HL-60 (cell line): Measurements from ENCODE around the gene PHC2.

ENCODE experiments used
- DNase-seq, 2 experiments: peaks; one replicate each; pipeline ENCODE4 v3.0.0-alpha.2; 2010 to 2020; ENCODE audit warnings: low read depth in 1 of 2, low spot score in 1 of 2
- H3K27ac ChIP-seq: fragments of 250-450 bp; sonication (Bioruptor Pico); replicated peaks from 2 replicates; pipeline ENCODE4 v1.5.1; 2020; ENCODE audit warnings: mild to moderate bottlenecking, moderate library complexity
- H3K27me3 ChIP-seq: fragments of 250-450 bp; sonication (Bioruptor Pico); 2 replicates; pipeline ENCODE4 v1.5.1; 2021; ENCODE audit warnings: mild to moderate bottlenecking, moderate library complexity; ENCODE audit not compliant: insufficient read depth, poor library complexity, severe bottlenecking
- H3K4me3 ChIP-seq: replicated peaks from 2 replicates; pipeline ENCODE4 v1.5.1; 2011; ENCODE audit warnings: mild to moderate bottlenecking, control low read depth, low read length; ENCODE audit not compliant: insufficient read depth
- CTCF ChIP-seq: IDR thresholded peaks from one replicate; pipeline ENCODE4 v1.5.1; 2011; ENCODE audit warnings: low read length, control low read depth, inconsistent platforms; ENCODE audit not compliant: insufficient read depth
- GABPA ChIP-seq: IDR thresholded peaks from 2 replicates; pipeline ENCODE4 v1.6.1; 2012; ENCODE audit warnings: low read depth
- POLR2AphosphoS5 ChIP-seq: IDR thresholded peaks from 2 replicates; pipeline ENCODE4 v1.6.1; 2012; ENCODE audit warnings: low read depth
- SPI1 ChIP-seq: IDR thresholded peaks from 2 replicates; pipeline ENCODE4 v1.6.1; 2012; ENCODE audit warnings: low read depth, mild to moderate bottlenecking, borderline replicate concordance
- TF ChIP-seq, protein P1 (sequence below): IDR thresholded peaks from 2 replicates; pipeline ENCODE4 v1.6.1; 2012; ENCODE audit warnings: low read depth; ENCODE audit not compliant: insufficient replicate concordance

The PHC2 gene

DNA sequence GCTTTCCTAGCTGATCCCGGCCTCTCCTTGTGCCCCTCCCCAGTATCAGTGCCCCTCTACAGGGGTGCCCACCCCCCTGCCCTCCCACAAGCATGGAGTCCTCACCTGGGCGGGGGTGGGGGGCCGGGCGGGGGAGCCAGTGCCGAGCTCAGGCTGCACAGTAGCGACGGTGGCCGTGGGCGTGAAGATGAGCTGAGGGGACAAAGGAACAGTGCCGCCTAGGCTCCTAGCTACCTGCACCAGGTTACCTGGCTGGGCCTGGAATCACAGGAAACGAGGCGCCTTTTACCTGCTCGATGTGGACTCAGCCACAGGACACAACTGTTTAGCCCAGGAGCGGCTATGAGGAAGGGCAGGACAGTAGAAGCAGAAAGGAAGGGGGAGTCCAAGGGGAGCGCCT lies 62.5 kb downstream of the PHC2 start:
- no peak overlapping the region for H3K4me3 ChIP-seq
- no peak overlapping the region for H3K27ac ChIP-seq
- TF ChIP-seq, protein P1, sequence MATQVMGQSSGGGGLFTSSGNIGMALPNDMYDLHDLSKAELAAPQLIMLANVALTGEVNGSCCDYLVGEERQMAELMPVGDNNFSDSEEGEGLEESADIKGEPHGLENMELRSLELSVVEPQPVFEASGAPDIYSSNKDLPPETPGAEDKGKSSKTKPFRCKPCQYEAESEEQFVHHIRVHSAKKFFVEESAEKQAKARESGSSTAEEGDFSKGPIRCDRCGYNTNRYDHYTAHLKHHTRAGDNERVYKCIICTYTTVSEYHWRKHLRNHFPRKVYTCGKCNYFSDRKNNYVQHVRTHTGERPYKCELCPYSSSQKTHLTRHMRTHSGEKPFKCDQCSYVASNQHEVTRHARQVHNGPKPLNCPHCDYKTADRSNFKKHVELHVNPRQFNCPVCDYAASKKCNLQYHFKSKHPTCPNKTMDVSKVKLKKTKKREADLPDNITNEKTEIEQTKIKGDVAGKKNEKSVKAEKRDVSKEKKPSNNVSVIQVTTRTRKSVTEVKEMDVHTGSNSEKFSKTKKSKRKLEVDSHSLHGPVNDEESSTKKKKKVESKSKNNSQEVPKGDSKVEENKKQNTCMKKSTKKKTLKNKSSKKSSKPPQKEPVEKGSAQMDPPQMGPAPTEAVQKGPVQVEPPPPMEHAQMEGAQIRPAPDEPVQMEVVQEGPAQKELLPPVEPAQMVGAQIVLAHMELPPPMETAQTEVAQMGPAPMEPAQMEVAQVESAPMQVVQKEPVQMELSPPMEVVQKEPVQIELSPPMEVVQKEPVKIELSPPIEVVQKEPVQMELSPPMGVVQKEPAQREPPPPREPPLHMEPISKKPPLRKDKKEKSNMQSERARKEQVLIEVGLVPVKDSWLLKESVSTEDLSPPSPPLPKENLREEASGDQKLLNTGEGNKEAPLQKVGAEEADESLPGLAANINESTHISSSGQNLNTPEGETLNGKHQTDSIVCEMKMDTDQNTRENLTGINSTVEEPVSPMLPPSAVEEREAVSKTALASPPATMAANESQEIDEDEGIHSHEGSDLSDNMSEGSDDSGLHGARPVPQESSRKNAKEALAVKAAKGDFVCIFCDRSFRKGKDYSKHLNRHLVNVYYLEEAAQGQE: no peak
- TF ChIP-seq POLR2AphosphoS5 (no peak), GABPA (no peak), CTCF (no peak)

DNA sequence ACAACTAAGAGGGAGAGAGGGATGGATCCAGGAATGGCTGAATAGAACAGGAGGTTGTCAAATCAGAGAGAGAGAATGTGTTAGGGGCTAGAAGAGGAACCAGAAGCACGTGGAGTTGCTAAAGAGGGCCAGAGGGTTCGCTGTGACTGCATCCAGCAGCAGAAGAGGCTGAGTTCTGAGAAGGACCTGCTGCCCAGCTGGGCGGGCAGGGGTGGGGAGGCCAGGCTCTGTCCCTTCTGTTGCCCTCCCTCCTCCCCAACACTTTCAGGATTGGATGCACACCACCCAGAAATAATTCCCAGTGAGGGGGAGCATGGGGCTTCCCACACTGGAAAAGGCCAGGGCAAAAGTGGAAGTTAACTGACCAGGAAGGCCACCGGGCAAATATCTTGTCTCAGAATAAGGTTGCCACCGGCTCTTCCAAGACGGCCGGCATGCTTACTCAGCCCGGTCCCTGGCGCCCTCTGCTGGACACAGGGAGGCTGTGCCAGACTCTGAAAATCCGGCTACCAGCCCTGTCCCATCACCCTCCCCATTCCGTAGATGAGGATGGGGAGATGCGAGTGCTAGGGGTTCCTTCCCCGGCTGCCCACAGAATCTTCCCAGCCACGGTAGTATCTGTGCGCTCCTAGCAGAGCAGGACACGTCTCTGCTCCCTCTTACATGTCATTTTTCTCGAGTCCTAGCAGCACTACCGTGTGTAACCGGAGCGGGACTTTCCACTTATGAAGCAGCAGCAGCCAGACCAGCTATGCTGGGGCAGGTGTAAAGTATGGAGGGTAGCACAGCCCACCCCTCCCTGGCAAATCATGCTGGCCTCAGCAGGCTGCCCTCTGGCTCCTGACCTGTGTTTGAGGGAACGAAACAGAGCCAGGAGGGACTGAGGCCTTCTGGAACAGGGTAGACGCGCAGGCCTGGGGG lies 63.1 kb downstream of the PHC2 start:
- no peaks in the 10 kb centered on the region for H3K27me3 ChIP-seq
- H3K27ac ChIP-seq: no peak overlapping the region
- peak; percentile 98 for TF ChIP-seq CTCF
- TF ChIP-seq, protein P1: no peak
- no peak overlapping the region for H3K4me3 ChIP-seq
- peak in 1 of 2 experiments; percentile 83 for DNase-seq

More for the DNA sequence above, 62.5 kb downstream of the PHC2 start:
- no peak for DNase-seq
- H3K27me3 ChIP-seq: no peaks in the 10 kb centered on the region

- H3K27me3 ChIP-seq: no peaks in the 10 kb centered on the region
- DNase-seq: no peak
- no peak overlapping the region for H3K27ac ChIP-seq
- TF ChIP-seq, protein P1: no peak
- no peak for TF ChIP-seq POLR2AphosphoS5
- TF ChIP-seq SPI1: no peak
- TF ChIP-seq CTCF: no peak
- no peak for TF ChIP-seq GABPA
- H3K4me3 ChIP-seq: no peak overlapping the region
Measured at GRCh38 chr1:33366762-33367484, 64.0 kb downstream of the PHC2 start.
